ENCODE results near the gene ADORA3.

GRCh38 chr1:111466480-111466879 lies 37.0 kb downstream of the ADORA3 start:
- no peak for TF ChIP-seq CTCF (IDR thresholded peaks at IDR 0.05)
- TF ChIP-seq POLR2A (IDR thresholded peaks at IDR 0.05), result no peak
